ENCODE measurements around the gene UCK1.

DNA sequence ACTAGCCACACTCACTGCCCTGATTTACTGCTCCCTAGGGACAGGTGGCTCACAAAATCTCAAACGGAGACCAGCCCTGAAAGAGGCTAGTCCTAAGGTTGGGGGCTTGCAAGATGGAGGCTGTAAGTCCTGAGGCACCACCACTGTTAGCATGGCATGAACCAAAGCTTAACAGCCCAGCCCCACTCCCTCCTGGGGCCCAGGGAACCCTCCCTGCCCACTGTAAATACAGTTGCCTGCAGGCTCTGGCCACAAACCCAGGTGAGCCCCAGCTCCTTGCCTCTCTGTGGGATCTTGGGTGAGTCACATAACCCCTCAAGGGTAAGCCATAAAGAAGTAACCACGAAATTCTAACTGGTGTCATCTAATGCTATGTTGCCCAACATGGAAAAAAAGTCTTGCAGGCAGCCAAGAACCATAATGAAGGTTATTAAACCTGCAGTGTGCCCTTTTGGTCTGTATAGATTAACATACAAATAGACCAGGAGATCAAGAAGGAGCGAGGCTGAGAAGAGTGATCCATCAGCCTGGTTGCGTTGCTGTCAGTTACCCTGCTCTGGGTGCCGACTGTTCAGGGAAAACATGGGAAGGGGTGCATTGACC is 30.0 kb downstream of the UCK1 start:
- TF ChIP-seq, protein P1, sequence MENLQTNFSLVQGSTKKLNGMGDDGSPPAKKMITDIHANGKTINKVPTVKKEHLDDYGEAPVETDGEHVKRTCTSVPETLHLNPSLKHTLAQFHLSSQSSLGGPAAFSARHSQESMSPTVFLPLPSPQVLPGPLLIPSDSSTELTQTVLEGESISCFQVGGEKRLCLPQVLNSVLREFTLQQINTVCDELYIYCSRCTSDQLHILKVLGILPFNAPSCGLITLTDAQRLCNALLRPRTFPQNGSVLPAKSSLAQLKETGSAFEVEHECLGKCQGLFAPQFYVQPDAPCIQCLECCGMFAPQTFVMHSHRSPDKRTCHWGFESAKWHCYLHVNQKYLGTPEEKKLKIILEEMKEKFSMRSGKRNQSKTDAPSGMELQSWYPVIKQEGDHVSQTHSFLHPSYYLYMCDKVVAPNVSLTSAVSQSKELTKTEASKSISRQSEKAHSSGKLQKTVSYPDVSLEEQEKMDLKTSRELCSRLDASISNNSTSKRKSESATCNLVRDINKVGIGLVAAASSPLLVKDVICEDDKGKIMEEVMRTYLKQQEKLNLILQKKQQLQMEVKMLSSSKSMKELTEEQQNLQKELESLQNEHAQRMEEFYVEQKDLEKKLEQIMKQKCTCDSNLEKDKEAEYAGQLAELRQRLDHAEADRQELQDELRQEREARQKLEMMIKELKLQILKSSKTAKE (IDR thresholded peaks at IDR 0.05; ENCODE audit: low read depth, poor library complexity, severe bottlenecking), result no peak
- TF ChIP-seq CHD2 (IDR thresholded peaks at IDR 0.05; ENCODE audit: borderline replicate concordance, low read depth, low read length) (no peak), CTCF (IDR thresholded peaks at IDR 0.05 in 2 of 3, conservative IDR thresholded peaks at IDR 0.05 in 1 of 3; ENCODE audit: control insufficient read depth in 2 of 3, extremely low read depth in 1 of 3, insufficient read depth in 1 of 3, low read depth in 3 of 3, low read length in 3 of 3) (no peak), MTA3 (IDR thresholded peaks at IDR 0.05; ENCODE audit: borderline replicate concordance, low read length) (no peak), BMI1 (IDR thresholded peaks at IDR 0.05; ENCODE audit: borderline replicate concordance) (no peak)
- TF ChIP-seq, protein P2, sequence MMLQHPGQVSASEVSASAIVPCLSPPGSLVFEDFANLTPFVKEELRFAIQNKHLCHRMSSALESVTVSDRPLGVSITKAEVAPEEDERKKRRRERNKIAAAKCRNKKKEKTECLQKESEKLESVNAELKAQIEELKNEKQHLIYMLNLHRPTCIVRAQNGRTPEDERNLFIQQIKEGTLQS (IDR thresholded peaks at IDR 0.05; ENCODE audit: borderline replicate concordance, extremely low read depth, low read depth, low read length), result no peak
